Measurements from ENCODE around the gene USP17L17.
"Not testable (repeated sequence)": the region's sequence is repeated elsewhere in the genome, so short reads cannot be mapped to it uniquely, and the experiment has no call there.

Gene USP17L17

DNA sequence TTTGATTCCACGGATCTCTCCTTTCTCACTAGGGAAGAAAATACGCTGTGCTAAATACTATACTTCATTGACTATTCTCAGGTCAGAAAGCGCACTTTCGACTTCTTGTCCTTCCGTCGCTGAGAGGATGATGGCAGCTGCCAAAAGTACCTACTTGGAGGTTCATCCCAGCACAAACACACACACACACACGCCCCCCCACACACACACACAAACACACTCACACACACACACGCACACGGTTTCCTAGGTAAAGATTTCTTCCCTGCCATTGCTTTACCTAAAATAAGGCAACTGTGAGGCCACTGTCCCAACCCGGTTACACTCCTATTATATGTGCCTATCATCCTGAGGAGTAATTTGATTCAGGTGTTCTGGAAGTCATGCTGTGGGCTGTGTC is 28.0 kb downstream of the USP17L17 start:
- H3K36me3 ChIP-seq; H3K4me3 ChIP-seq (ENCODE audit: low read depth in 1 of 2, low read length in 1 of 2); H3K27me3 ChIP-seq; H3K27ac ChIP-seq; H3K9me3 ChIP-seq; H3K4me1 ChIP-seq (ENCODE audit: control insufficient read depth in 1 of 2, insufficient read depth in 1 of 2, low read depth in 1 of 2, low read length in 1 of 2): not testable (repeated sequence)

Measured in neutrophil (primary cell).